ENCODE results near the gene TNFRSF8. TPM values are rescaled to one million over a fixed set of nuclear protein-coding genes. Genes with fewer than 3 reads are reported as not detected.

TNFRSF8 gene
- total RNA-seq = not detected in 2 replicates

DNA sequence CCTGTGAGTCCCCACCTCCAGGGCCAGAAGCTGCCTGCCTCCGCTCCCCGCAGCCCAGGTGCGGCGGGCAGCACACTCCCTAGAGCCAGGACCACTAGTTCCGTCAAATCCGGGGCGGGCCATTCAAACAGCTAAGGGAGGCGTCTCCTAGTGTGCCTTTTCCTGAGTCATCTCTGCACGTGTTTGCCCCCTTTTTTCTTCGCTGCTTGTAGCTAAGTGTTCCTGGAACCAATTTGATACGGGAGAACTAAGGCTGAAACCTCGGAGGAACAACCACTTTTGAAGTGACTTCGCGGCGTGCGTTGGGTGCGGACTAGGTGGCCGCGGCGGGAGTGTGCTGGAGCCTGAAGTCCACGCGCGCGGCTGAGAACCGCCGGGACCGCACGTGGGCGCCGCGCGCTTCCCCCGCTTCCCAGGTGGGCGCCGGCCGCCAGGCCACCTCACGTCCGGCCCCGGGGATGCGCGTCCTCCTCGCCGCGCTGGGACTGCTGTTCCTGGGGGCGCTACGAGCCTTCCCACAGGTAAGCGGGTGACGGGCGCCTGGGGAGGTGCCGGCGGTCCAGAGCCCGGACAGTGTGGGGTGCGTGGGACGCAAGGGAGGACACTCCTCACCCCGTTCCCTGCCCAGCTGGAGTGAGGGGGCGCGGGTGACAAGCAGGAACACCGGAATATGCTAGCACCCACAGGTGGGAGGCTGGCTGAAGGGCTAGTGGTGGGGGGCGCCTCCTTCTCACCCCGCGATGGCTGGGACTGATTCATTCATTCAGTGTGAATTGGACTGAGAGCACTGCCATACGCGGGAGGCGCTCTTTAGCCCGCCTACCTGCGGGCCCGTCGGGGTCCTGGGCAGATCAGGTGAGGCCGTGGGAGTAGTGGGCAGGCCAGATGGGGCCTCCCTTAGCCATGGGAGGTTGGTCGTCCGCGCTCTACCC, at the start of gene TNFRSF8:
Gene TNFRSF8 (plus strand): TSS at position 163 of the 932 bp plus-strand sequence. CDS start 296 bp downstream, at position 459.

GRCh38 chr1:12166834-12167492, 103.9 kb downstream of the TNFRSF8 start, which contains the start of gene TNFRSF1B:
TNFRSF1B (plus strand) TSS chr1:12166991; CDS start chr1:12167092, 101 bp downstream.

Small RNA genes within 50 kb of the gene (small RNA-seq; reads per million reads assigned to genes)
- not detected for gene AL096840.1
- gene MIR4632 = not detected
- not detected for gene MIR6729
- not detected for gene RF00019
- gene RN7SL649P = not detected
- gene RNU6-777P = not detected
- not detected for gene RPL23AP89

Other genes with a start within 250 kb of the TNFRSF8 start
- gene NPPA, start 215.5 kb upstream of the TNFRSF8 start, total RNA-seq = not detected in 2 replicates
- not detected in 2 replicates for gene NPPB, start 204.4 kb upstream of the TNFRSF8 start, total RNA-seq
- 73.2 and 78.7 TPM in 2 replicates for gene KIAA2013, start 136.9 kb upstream of the TNFRSF8 start, total RNA-seq
- 242 and 251 TPM in 2 replicates for gene PLOD1, start 128.6 kb upstream of the TNFRSF8 start, total RNA-seq
- 71.9 and 81.0 TPM in 2 replicates for gene MFN2, start 82.9 kb upstream of the TNFRSF8 start, total RNA-seq
- 24.9 and 27.7 TPM in 2 replicates for gene MIIP, start 43.8 kb upstream of the TNFRSF8 start, total RNA-seq
- 29.3 and 31.8 TPM in 2 replicates for gene TNFRSF1B, start 103.7 kb downstream of the TNFRSF8 start, total RNA-seq
- gene VPS13D, start 166.7 kb downstream of the TNFRSF8 start, total RNA-seq = 39.6 and 50.5 TPM in 2 replicates

Measured in hair follicle dermal papilla cell (primary cell).